Measurements from ENCODE around the gene KDM6B.
A peak's percentile ranks its signal among the peaks of the same experiment; 100 is the strongest.
"Not testable (repeated sequence)": the region's sequence is repeated elsewhere in the genome, so short reads cannot be mapped to it uniquely, and the experiment has no call there.

KDM6B gene, protein sequence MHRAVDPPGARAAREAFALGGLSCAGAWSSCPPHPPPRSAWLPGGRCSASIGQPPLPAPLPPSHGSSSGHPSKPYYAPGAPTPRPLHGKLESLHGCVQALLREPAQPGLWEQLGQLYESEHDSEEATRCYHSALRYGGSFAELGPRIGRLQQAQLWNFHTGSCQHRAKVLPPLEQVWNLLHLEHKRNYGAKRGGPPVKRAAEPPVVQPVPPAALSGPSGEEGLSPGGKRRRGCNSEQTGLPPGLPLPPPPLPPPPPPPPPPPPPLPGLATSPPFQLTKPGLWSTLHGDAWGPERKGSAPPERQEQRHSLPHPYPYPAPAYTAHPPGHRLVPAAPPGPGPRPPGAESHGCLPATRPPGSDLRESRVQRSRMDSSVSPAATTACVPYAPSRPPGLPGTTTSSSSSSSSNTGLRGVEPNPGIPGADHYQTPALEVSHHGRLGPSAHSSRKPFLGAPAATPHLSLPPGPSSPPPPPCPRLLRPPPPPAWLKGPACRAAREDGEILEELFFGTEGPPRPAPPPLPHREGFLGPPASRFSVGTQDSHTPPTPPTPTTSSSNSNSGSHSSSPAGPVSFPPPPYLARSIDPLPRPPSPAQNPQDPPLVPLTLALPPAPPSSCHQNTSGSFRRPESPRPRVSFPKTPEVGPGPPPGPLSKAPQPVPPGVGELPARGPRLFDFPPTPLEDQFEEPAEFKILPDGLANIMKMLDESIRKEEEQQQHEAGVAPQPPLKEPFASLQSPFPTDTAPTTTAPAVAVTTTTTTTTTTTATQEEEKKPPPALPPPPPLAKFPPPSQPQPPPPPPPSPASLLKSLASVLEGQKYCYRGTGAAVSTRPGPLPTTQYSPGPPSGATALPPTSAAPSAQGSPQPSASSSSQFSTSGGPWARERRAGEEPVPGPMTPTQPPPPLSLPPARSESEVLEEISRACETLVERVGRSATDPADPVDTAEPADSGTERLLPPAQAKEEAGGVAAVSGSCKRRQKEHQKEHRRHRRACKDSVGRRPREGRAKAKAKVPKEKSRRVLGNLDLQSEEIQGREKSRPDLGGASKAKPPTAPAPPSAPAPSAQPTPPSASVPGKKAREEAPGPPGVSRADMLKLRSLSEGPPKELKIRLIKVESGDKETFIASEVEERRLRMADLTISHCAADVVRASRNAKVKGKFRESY (N-terminal part only)

DNA sequence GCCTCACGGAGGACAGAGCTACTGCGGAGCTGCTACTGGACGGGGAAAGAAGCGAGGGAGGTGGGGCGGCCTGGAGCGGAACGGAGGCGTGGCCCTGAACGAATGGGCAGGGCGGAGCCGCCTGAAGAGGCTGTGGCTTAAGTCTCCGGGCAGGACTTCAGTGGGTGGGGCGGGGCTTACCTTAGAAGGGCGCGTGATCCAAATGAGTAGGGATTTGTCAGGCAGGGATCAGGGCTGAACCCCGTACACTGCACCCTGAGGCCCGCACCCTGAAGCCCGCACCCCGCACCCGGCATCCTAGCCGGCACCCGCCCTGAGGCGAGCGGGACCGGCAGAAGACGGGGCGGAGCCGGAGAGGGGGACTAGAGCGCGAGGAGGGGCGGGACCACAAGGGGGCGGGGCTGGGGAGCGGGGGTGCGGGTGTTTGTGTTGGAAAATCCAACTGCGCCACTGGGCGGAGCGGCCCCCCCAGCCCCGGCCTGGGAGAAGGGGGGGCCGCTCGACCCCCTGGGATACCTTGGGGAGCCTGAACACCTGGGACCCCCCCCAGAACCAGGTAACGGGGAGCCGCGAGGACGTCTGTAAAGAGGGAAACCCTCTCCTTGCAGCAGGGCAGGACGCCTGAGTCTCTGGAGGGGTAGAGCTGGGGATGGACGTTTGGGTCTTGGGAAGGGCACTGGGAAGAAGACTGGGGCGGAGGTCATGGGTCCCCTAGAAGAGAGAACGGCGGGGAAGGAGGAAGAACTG lies at the start of gene KDM6B:
KDM6B (plus strand) TSS at position 423 of the 747 bp plus-strand sequence. CDS start 11,338 bp downstream, outside the sequence.
- H3K27ac Mint-ChIP-seq: peak within 1 kb of the TSS; percentile 95
- H3K4me1 Mint-ChIP-seq (ENCODE audit: low read depth): peaks cover 46% of the 10 kb centered on the region
- H3K36me3 Mint-ChIP-seq (ENCODE audit: low read depth): no peaks in the 10 kb centered on the region
- H3K9me3 Mint-ChIP-seq: no peaks in the 10 kb centered on the region
- peak within 1 kb of the TSS; percentile 90 for H3K4me3 Mint-ChIP-seq
- peaks cover 4% of the 10 kb centered on the region for H3K27me3 Mint-ChIP-seq

DNA sequence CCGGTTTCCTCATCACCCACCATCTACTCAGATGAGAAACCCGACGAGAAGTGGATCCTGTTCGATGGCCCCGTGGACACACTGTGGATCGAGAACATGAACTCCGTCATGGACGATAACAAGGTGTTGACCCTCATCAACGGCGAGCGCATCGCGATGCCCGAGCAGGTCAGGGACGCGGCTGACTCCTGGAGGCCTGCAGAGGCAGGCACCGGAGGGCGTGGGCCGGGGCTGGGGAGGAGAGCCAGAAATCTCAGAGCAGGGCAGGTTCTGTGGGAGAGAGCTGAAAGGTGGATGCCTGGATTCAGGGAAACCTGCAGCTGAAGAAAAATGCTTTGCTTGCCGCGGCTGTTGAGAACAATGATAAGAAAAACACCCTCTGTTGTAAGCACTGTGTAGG lies 47.2 kb upstream of the KDM6B start:
- Mint-ChIP-seq H3K4me1 (ENCODE audit: low read depth) (no peaks in the 10 kb centered on the region), H3K27me3 (peaks cover 8% of the 10 kb centered on the region)

DNA sequence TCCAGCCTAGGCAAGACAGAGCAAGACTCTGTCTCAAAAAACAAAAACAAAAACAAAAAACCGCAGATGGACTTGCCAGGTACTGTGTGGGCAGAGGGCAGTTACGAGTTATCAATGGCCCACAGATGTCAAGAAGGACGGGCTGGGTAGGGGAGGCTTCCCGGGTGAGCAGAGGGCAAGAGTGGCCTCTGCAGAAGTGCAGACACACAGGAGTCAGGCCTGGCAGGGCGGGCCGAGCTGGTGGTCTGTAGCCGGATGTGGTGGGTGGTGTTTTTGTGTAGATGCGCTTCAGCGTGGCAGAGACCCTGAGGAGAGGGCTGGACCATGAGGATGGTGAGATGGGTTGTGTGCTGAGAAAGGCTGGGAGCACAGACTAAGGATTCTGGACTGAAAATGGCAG lies 44.9 kb upstream of the KDM6B start:
- no peaks in the 10 kb centered on the region for H3K36me3 Mint-ChIP-seq (ENCODE audit: low read depth)
- H3K4me3 Mint-ChIP-seq: no peak overlapping the region
- H3K9me3 Mint-ChIP-seq: no peaks in the 10 kb centered on the region
- H3K27ac Mint-ChIP-seq: no peak overlapping the region
- no peaks in the 10 kb centered on the region for H3K27me3 Mint-ChIP-seq
- H3K4me1 Mint-ChIP-seq (ENCODE audit: low read depth): no peaks in the 10 kb centered on the region

More for the DNA sequence above, 47.2 kb upstream of the KDM6B start:
- Mint-ChIP-seq H3K27ac (no peak overlapping the region), H3K36me3 (ENCODE audit: low read depth) (no peaks in the 10 kb centered on the region), H3K4me3 (no peak overlapping the region), H3K9me3 (no peaks in the 10 kb centered on the region)

DNA sequence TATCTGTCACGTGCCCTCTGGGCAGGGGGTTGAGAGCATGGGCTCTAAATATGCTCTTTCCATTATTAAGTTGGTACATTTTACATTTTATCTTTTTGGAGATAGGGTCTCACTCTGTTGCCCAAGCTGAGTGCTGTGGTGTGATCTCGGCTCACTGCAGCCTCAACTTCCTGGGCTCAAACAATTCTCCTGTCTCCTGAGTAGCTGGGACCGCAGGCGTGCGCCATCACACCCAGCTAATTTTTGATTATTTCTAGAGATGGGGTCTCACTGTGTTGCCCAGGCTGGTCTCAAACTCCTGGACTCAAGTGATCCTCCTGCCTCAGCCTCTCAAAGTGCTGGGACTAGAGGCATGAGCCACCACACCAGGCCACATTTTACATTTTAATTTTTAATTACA lies 43.9 kb upstream of the KDM6B start:
- Mint-ChIP-seq H3K27me3 (no peaks in the 10 kb centered on the region), H3K36me3 (ENCODE audit: low read depth) (no peaks in the 10 kb centered on the region), H3K9me3 (no peaks in the 10 kb centered on the region), H3K4me3 (no peak overlapping the region), H3K27ac (no peak overlapping the region), H3K4me1 (ENCODE audit: low read depth) (no peaks in the 10 kb centered on the region)

DNA sequence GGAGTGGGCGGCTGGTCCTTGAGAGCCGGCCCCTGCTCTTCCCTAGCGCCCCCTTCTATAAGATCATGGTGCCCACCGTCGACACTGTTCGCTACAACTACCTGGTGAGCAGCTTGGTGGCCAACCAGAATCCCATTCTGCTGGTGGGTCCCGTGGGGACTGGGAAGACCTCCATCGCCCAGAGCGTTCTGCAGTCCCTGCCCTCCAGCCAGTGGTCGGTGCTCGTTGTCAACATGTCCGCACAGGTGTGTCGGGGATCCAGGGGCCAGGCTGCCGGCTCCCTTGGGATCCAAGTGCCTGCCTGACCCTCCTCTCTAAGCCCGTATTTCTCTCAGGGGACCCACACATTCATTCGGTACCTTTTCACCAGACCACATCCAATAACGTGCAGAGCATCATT lies 41.4 kb upstream of the KDM6B start:
- Mint-ChIP-seq H3K4me3 (no peak overlapping the region), H3K36me3 (ENCODE audit: low read depth) (no peaks in the 10 kb centered on the region), H3K4me1 (ENCODE audit: low read depth) (no peaks in the 10 kb centered on the region), H3K27me3 (peaks cover 5% of the 10 kb centered on the region), H3K9me3 (no peaks in the 10 kb centered on the region), H3K27ac (no peak overlapping the region)

DNA sequence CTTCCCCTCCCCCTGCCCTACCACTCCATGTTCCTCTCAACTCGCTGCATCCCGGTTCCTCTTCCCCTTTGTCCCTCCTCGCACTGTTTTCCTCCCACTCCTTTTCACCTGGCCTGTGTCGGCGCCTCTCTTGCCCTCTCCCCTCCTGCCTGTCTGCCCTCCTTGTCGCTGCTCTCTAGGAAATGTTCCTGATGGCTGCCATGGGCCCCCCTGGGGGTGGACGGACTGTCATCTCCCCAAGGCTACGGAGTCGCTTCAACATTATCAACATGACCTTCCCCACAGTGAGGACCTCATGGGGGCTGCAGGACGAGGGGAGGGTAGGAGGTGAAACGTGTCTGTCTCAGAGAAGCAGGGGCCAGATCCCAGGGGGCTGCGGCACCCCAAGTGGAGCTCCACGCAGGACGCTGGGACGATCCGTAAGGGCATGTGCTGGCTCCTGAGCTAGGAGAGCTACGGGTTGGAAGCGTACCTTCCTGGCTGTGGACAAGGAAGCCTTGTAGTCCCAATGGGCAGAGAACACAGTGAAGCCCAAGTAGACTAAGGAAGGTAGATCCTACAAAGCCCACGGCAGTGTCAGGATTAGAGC lies 39.8 kb upstream of the KDM6B start:
- H3K27ac Mint-ChIP-seq: no peak overlapping the region
- H3K9me3 Mint-ChIP-seq: no peaks in the 10 kb centered on the region
- no peaks in the 10 kb centered on the region for H3K36me3 Mint-ChIP-seq (ENCODE audit: low read depth)
- H3K4me3 Mint-ChIP-seq: no peak overlapping the region
- peaks cover 5% of the 10 kb centered on the region for H3K27me3 Mint-ChIP-seq
- H3K4me1 Mint-ChIP-seq (ENCODE audit: low read depth): no peaks in the 10 kb centered on the region

DNA sequence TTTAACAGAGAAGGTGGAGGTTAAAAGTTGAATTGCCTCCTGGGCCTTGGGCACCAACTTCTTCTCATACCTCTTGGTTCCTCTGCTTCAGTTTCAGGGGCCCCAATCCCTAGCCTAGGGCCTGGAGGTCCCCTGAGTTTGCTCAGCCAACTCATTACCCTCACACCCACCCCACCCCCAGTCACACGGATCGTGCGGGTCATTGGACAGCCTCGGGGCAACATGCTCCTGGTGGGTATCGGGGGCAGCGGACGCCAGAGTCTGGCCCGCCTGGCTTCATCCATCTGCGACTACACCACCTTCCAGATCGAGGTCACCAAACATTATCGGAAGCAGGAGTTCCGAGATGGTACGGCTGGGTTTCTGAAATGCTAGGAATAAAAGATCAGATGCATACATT lies 36.0 kb upstream of the KDM6B start:
- Mint-ChIP-seq H3K27ac (no peak overlapping the region), H3K9me3 (no peaks in the 10 kb centered on the region), H3K36me3 (ENCODE audit: low read depth) (no peaks in the 10 kb centered on the region), H3K4me3 (no peak overlapping the region), H3K4me1 (ENCODE audit: low read depth) (no peaks in the 10 kb centered on the region), H3K27me3 (peaks cover 8% of the 10 kb centered on the region)

DNA sequence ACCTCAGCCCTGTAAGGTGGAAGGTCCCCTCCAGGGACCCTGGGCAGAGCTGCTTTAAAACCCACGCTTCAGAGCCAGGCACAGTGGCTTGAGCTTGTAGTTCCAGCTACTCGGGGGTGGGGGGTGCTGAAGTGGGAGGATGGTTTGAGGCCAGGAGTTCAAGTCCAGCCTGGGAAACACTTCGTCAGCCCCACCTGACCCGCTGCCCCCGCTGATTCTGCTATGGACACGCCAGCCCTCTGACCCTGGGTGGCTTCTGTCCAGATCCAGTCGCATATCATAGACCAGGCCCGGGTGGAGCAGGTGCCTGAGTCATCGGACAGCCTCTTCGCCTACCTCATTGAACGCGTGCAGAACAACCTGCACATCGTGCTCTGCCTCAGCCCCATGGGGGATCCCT lies 35.2 kb upstream of the KDM6B start:
- Mint-ChIP-seq H3K4me3 (no peak overlapping the region), H3K27me3 (peaks cover 11% of the 10 kb centered on the region), H3K4me1 (ENCODE audit: low read depth) (no peaks in the 10 kb centered on the region), H3K9me3 (no peaks in the 10 kb centered on the region), H3K36me3 (ENCODE audit: low read depth) (no peaks in the 10 kb centered on the region), H3K27ac (no peak overlapping the region)

DNA sequence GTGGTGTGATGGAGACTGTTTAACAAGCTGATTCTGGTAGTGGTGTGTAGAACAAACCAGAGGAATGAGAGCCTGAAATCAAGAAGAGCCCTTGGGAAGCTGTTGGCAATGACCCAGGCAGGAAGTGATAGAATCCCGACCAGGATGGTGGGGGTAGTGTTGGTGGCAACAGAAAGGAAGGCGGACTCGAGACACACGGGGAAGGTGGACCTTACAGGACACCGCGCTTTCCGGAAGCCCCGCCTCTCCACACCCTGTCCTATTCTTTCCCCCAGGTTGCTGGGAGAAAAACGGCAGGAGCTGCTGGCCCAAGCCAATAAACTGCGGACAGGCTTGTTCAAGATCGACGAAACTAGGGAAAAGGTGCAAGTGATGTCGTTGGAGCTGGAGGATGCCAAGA lies 30.0 kb upstream of the KDM6B start:
- H3K27me3 Mint-ChIP-seq: peaks cover 9% of the 10 kb centered on the region

DNA sequence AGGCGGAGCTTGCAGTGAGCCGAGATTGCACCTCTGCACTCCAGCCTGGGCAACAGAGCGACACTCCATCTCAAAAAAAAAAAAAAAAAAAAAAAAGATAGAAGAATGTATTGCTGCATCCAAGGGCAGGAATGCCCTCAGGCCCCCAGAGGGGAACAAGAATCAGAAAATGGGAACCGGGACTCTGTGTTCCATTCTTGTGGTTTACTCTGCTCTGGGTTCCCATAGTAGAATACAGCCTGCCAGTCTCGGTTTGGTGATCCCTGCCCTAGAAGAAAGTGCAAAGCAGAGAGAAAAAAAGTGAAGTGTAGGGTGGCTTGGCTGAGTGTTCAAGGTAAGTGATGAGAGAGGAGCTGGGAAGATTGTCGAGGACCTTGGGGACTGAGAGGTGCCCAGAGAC lies 27.4 kb upstream of the KDM6B start:
- H3K9me3 Mint-ChIP-seq: no peaks in the 10 kb centered on the region
- H3K4me3 Mint-ChIP-seq: no peak overlapping the region
- H3K4me1 Mint-ChIP-seq (ENCODE audit: low read depth): no peaks in the 10 kb centered on the region
- H3K27me3 Mint-ChIP-seq: peaks cover 14% of the 10 kb centered on the region
- H3K36me3 Mint-ChIP-seq (ENCODE audit: low read depth): no peaks in the 10 kb centered on the region
- no peak overlapping the region for H3K27ac Mint-ChIP-seq

More for the DNA sequence above, 30.0 kb upstream of the KDM6B start:
- Mint-ChIP-seq H3K27ac (no peak overlapping the region), H3K9me3 (no peaks in the 10 kb centered on the region), H3K4me3 (no peak overlapping the region), H3K4me1 (ENCODE audit: low read depth) (no peaks in the 10 kb centered on the region), H3K36me3 (ENCODE audit: low read depth) (no peaks in the 10 kb centered on the region)

DNA sequence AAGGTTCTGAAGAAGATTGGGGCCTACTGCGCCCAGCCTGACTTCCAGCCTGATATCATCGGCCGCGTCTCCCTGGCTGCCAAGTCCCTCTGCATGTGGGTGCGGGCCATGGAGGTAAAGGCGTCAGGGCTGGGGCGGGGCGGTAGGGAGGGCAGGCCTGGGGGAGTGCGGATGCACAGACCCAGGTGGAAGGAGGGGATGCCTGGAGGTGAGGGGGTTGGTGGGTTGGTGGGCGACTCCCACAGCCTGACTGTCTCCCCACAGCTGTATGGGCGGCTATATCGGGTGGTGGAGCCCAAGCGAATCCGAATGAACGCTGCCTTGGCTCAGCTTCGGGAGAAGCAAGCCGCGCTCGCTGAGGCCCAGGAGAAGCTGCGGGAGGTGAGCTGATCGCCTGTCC lies 26.8 kb upstream of the KDM6B start:
- H3K9me3 Mint-ChIP-seq: no peaks in the 10 kb centered on the region
- no peaks in the 10 kb centered on the region for H3K4me1 Mint-ChIP-seq (ENCODE audit: low read depth)
- no peaks in the 10 kb centered on the region for H3K36me3 Mint-ChIP-seq (ENCODE audit: low read depth)
- no peak overlapping the region for H3K4me3 Mint-ChIP-seq
- H3K27me3 Mint-ChIP-seq: peaks cover 12% of the 10 kb centered on the region
- H3K27ac Mint-ChIP-seq: no peak overlapping the region

DNA sequence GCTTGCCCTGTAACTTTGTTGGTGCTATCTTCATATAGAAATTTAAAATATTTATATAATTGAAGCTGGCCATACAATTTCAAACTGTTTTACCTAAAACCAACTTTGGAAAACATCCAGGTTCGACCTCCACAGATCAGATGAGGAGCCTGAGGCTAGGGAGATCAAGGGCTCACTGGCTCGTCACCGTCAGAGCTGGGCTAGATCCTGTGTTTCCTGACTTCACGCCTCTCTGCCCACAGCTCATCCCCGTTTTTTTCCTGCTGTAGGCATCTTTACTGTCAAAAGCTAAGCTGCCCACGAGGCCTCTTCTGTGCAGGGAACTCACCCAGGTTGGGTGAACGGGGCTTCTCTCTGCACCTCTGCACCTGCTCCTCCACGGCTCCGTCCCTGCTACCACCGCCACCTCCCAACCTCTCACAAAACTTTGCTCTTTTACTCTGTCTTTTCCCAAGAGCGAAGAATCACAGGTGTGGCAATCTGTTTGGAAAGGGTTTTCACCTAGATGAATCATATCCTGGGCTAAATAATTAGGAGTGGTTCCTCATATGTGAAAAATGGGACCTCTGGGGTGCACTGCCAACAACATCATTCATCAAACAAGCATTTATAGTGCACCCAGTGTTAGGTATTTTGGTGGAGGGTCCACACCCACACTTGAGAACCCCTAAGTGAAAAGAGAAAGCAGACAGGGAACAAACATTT lies 24.8 kb upstream of the KDM6B start:
- Mint-ChIP-seq H3K27ac (no peak overlapping the region), H3K9me3 (no peaks in the 10 kb centered on the region), H3K27me3 (peaks cover 5% of the 10 kb centered on the region), H3K4me1 (ENCODE audit: low read depth) (no peaks in the 10 kb centered on the region), H3K4me3 (no peak overlapping the region), H3K36me3 (ENCODE audit: low read depth) (no peaks in the 10 kb centered on the region)

DNA sequence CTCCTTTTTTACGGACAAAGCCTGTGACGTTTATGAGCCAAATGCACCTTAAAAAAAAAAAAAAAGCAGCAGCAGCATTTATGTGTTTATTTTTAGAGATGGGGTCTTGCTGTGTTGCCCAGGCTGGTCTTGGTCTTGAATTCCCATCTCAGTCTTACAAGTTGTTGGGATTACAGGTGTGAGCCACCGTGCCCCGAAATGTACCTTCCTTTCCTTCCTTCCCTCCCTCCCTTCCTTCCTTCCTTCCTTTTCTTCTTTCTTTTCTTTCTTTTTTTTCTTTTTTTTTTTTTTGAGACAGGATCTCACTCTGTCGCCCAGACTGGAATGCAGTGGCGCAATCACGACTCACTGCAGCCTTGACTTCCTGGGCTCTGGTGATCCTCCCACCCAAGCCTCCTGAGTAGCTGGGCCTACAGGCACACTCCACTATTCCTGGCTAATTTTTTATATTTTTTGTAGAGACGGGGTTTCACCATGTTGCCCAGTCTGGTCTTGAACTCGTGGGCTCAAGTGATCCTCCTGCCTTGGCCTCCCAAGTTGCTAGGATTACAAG lies 24.1 kb upstream of the KDM6B start:
- H3K9me3 Mint-ChIP-seq; H3K4me3 Mint-ChIP-seq; H3K27me3 Mint-ChIP-seq; H3K36me3 Mint-ChIP-seq (ENCODE audit: low read depth); H3K4me1 Mint-ChIP-seq (ENCODE audit: low read depth); H3K27ac Mint-ChIP-seq: not testable (repeated sequence)
